H1 (cell line): Measurements from ENCODE around the gene BRIP1. TPM values are rescaled to one million over a fixed set of nuclear protein-coding genes. Genes with fewer than 3 reads are reported as not detected.

Source experiments
- CTCF ChIA-PET: fragments of 300-600 bp; sonication (Branson Sonifier 250); formaldehyde crosslinking; loops from one replicate; lab custom pipeline; 2021; ENCODE audit not compliant: partially characterized antibody; lab: Charles Lee
- POLR2A ChIA-PET: fragments of 300-600 bp; sonication (Branson Sonifier 250); formaldehyde crosslinking; loops from one replicate; lab custom pipeline; 2021; ENCODE audit warnings: inconsistent platforms; ENCODE audit not compliant: partially characterized antibody; lab: Charles Lee
- DNase-seq, 2 experiments: peaks; one replicate each; pipeline versions ENCODE4 v3.0.0 to v3.0.0-alpha.2; 2010 to 2022; ENCODE audit warnings: low spot score in 2 of 2, low read depth in 1 of 2, mixed read lengths in 1 of 2
- FAIRE-seq: peaks from 2 replicates; lab custom pipeline; 2011; peaks lifted over from hg19 to GRCh38; lab: Jason Lieb, UNC
- H2AFZ ChIP-seq: 2 replicates; pipeline ENCODE4 v1.8.1; 2012; ENCODE audit warnings: low read length, inconsistent platforms
- H2AK5ac ChIP-seq: 2 replicates; pipeline ENCODE4 v1.6.1; 2013; ENCODE audit warnings: low read depth, low read length
- H2BK120ac ChIP-seq: replicated peaks from 2 replicates; pipeline ENCODE3; 2013; ENCODE audit warnings: low read depth, low read length, inconsistent platforms
- H2BK12ac ChIP-seq: 2 replicates; pipeline ENCODE4 v1.6.1; 2013; ENCODE audit warnings: low read depth, low read length
- H2BK15ac ChIP-seq: 2 replicates; pipeline ENCODE4 v1.6.1; 2013; ENCODE audit warnings: low read length
- H2BK20ac ChIP-seq: 2 replicates; pipeline ENCODE4 v1.6.1; 2013; ENCODE audit warnings: low read length
- H2BK5ac ChIP-seq: 2 replicates; pipeline ENCODE4 v1.6.1; 2013; ENCODE audit warnings: low read depth, low read length
- H3K14ac ChIP-seq: 2 replicates; pipeline ENCODE4 v1.6.1; 2013; ENCODE audit warnings: inconsistent platforms; ENCODE audit not compliant: insufficient read length
- H3K18ac ChIP-seq: 2 replicates; pipeline ENCODE4 v1.6.1; 2013; ENCODE audit warnings: low read length; ENCODE audit errors: extremely low read depth
- H3K23ac ChIP-seq: 2 replicates; pipeline ENCODE4 v1.6.1; 2013; ENCODE audit warnings: inconsistent platforms; ENCODE audit not compliant: insufficient read length
- H3K23me2 ChIP-seq: 2 replicates; pipeline ENCODE4 v1.6.1; 2013; ENCODE audit warnings: low read depth, low read length
- H3K27ac ChIP-seq: 2 replicates; pipeline ENCODE4 v1.6.1; 2011; ENCODE audit warnings: low read depth, low read length, inconsistent platforms
- H3K27me3 ChIP-seq, 4 experiments: replicated peaks in 1 of 4; 1 replicate in 1 of 4; 2 replicates in 3 of 4; pipeline versions ENCODE4 v1.6.1 to v1.8.1; 2011 to 2013; ENCODE audit warnings: low read length in 3 of 4, mild to moderate bottlenecking in 3 of 4, inconsistent platforms in 2 of 4, mixed read lengths in 2 of 4, moderate library complexity in 1 of 4; ENCODE audit not compliant: control insufficient read depth in 3 of 4, insufficient read depth in 3 of 4; ENCODE audit errors: extremely low read depth in 1 of 4
- H3K36me3 ChIP-seq, 4 experiments: 2 replicates each; pipeline versions ENCODE4 v1.6.1 to v1.8.1; 2011 to 2013; ENCODE audit warnings: mild to moderate bottlenecking in 4 of 4, low read length in 3 of 4, moderate library complexity in 2 of 4, control low read depth in 1 of 4, inconsistent platforms in 1 of 4; ENCODE audit not compliant: insufficient read depth in 4 of 4, control insufficient read depth in 2 of 4
- H3K4ac ChIP-seq: replicated peaks from 2 replicates; pipeline ENCODE3; 2013; ENCODE audit warnings: low read length, low read depth, mixed read lengths, inconsistent platforms; ENCODE audit not compliant: insufficient read length
- H3K4me1 ChIP-seq, 4 experiments: replicated peaks in 1 of 4; 1 replicate in 1 of 4; 2 replicates in 3 of 4; pipeline versions ENCODE4 v1.6.1 to v1.8.1; 2011 to 2013; ENCODE audit warnings: low read length in 3 of 4, inconsistent platforms in 2 of 4, mixed read lengths in 1 of 4; ENCODE audit not compliant: insufficient read depth in 4 of 4, control insufficient read depth in 3 of 4
- H3K4me2 ChIP-seq, 2 experiments: 2 replicates each; pipeline versions ENCODE4 v1.6.1 to v1.8.1; 2011 to 2013; ENCODE audit warnings: low read depth in 2 of 2, low read length in 2 of 2, control low read depth in 1 of 2, inconsistent platforms in 1 of 2, mild to moderate bottlenecking in 1 of 2; ENCODE audit not compliant: insufficient read depth in 1 of 2
- H3K4me3 ChIP-seq, 4 experiments: fragments of 200-600, 300-600 bp in 1 of 4; sonication (generic), shearing (Covaris generic), sonication (Bioruptor Twin) in 1 of 4; 2 replicates each; pipeline versions ENCODE4 v1.5.1 to v1.8.1; 2011 to 2016; ENCODE audit warnings: low read length in 4 of 4, low read depth in 3 of 4, control low read depth in 2 of 4, inconsistent platforms in 2 of 4, mild to moderate bottlenecking in 2 of 4, mixed read lengths in 1 of 4, moderate library complexity in 1 of 4; ENCODE audit not compliant: insufficient read depth in 2 of 4; ENCODE audit errors: extremely low read depth in 1 of 4
- H3K56ac ChIP-seq: replicated peaks from 2 replicates; pipeline ENCODE3; 2013; ENCODE audit warnings: low read depth, mild to moderate bottlenecking, mixed read lengths, low read length, inconsistent platforms; ENCODE audit not compliant: insufficient read length
- H3K79me1 ChIP-seq: 2 replicates; pipeline ENCODE4 v1.6.1; 2013; ENCODE audit warnings: low read depth, low read length, control low read depth
- H3K79me2 ChIP-seq, 2 experiments: 2 replicates each; pipeline versions ENCODE4 v1.6.1 to v1.8.1; 2012 to 2013; ENCODE audit warnings: low read length in 2 of 2, mild to moderate bottlenecking in 2 of 2, inconsistent platforms in 1 of 2; ENCODE audit not compliant: insufficient read depth in 2 of 2, control insufficient read depth in 1 of 2
- H3K9ac ChIP-seq, 4 experiments: replicated peaks in 1 of 4; 1 replicate in 1 of 4; 2 replicates in 3 of 4; pipeline versions ENCODE4 v1.6.1 to v1.8.1; 2011 to 2013; ENCODE audit warnings: low read depth in 3 of 4, low read length in 3 of 4, control low read depth in 2 of 4, mild to moderate bottlenecking in 2 of 4, moderate library complexity in 2 of 4, inconsistent platforms in 1 of 4; ENCODE audit errors: extremely low read depth in 1 of 4
- H3K9me3 ChIP-seq, 2 experiments: 2 replicates each; pipeline versions ENCODE4 v1.6.1 to v1.8.1; 2012 to 2013; ENCODE audit warnings: mild to moderate bottlenecking in 2 of 2, moderate library complexity in 2 of 2, control low read depth in 1 of 2, inconsistent platforms in 1 of 2, low read depth in 1 of 2, low read length in 1 of 2, mixed read lengths in 1 of 2; ENCODE audit not compliant: insufficient read depth in 2 of 2
- H4K20me1 ChIP-seq, 2 experiments: replicated peaks in 1 of 2; 2 replicates each; pipeline versions ENCODE3 to v1.8.1; 2011 to 2013; ENCODE audit warnings: inconsistent platforms in 2 of 2, low read length in 2 of 2, mild to moderate bottlenecking in 1 of 2; ENCODE audit not compliant: insufficient read depth in 2 of 2, control insufficient read depth in 1 of 2
- H4K5ac ChIP-seq: 2 replicates; pipeline ENCODE4 v1.6.1; 2013; ENCODE audit warnings: low read length, low read depth, mixed read lengths, inconsistent platforms; ENCODE audit not compliant: insufficient read length
- H4K8ac ChIP-seq: 2 replicates; pipeline ENCODE4 v1.8.0; 2013; ENCODE audit warnings: mild to moderate bottlenecking, moderate library complexity, low read length, inconsistent platforms; ENCODE audit not compliant: insufficient read depth; ENCODE audit errors: extremely low read depth
- H4K91ac ChIP-seq: replicated peaks from 2 replicates; pipeline ENCODE3; 2013; ENCODE audit warnings: low read length, mixed read lengths, inconsistent platforms; ENCODE audit not compliant: insufficient read length
- KDM5A ChIP-seq: fragments of 200-600 bp; IDR thresholded peaks from 2 replicates; pipeline ENCODE4 v1.7.1; 2012; ENCODE audit warnings: mild to moderate bottlenecking, low read length, inconsistent platforms, mixed read lengths
- MAX ChIP-seq: IDR thresholded peaks from 2 replicates; pipeline ENCODE4 v1.6.1; 2012; ENCODE audit warnings: inconsistent platforms
- RXRA ChIP-seq: IDR thresholded peaks from 2 replicates; pipeline ENCODE4 v1.6.1; 2011; ENCODE audit warnings: low read depth, mild to moderate bottlenecking, low read length, moderate library complexity; ENCODE audit not compliant: insufficient read depth
- polyA plus RNA-seq, 7 experiments: library from polyadenylated mRNA; depleted of rRNA in 3 of 7; stranded (reverse) in 5 of 7; unstranded in 2 of 7; fragments of >200 nt in 5 of 7; fragments of 200-250 nt in 2 of 7; gene quantifications; 1 replicate in 5 of 7; 2 replicates in 1 of 7; 4 replicates in 1 of 7; pipeline versions ENCODE4 v1.2.1 to v1.2.3, GENCODE V29; 2011 to 2013; ENCODE audit warnings: missing spikeins in 2 of 7, mixed read lengths in 2 of 7
- total RNA-seq: library from RNA; stranded (reverse); fragmentation: NEBNext Ultra II Directional; extraction: Animal tissue kit (Norgen Biotek cat#: 25700); gene quantifications from 2 replicates; pipeline ENCODE4 v1.2.1, GENCODE V29; 2021

Gene BRIP1
- total and polyA plus RNA-seq, 2 of the 8 experiments (the other 6 are each of a cell fraction or from before 2014, with no cell fraction given), result 5.8 to 19.2 TPM

DNA sequence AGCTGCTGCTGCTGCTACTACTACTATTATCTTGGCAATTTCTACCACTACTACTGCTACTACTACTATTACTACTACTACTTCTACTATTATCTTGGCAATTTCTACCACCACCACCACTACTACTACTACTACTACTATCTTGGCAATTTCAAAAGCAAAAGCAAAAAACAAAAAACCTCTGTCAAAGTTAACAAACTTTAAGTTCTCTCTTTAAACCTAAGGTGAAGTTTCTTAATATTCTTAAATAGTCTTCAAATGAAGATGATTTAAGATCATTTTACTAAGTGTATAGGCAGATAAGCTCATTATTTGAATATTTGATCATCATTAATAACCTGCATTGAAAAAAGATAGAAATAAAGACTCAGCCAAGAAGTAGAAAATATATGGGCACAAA is 118.5 kb downstream of the BRIP1 start:
- Histone ChIP-seq H3K9me3 (peaks cover 6 to 10% of the 10 kb centered on the region in 2 experiments; a peak in 2 of 4 replicates), H2AK5ac (no peak overlapping the region), H3K56ac (no peak overlapping the region), H2BK20ac (no peak overlapping the region), H2BK5ac (no peak overlapping the region), H3K79me2 (no peaks in the 10 kb centered on the region), H4K91ac (no peak overlapping the region), H2BK15ac (no peak overlapping the region), H2AFZ (no peak overlapping the region), H3K36me3 (peaks cover 0 to 24% (median 8%) of the 10 kb centered on the region in 4 experiments; a peak in 3 of 8 replicates), H2BK120ac (no peak overlapping the region), H3K18ac (no peak overlapping the region), H3K4me3 (no peak overlapping the region), H3K4me2 (no peak overlapping the region), H3K23ac (no peak overlapping the region), H2BK12ac (no peak overlapping the region), H3K4ac (no peak overlapping the region), H3K4me1 (no peaks in the 10 kb centered on the region), H3K14ac (no peak overlapping the region), H4K8ac (no peak overlapping the region), H4K20me1 (no peaks in the 10 kb centered on the region), H3K23me2 (no peaks in the 10 kb centered on the region), H3K27ac (no peak overlapping the region), H3K9ac (no peak overlapping the region), H4K5ac (no peak overlapping the region), H3K79me1 (no peaks in the 10 kb centered on the region), H3K27me3 (no peaks in the 10 kb centered on the region)
- no peak for TF ChIP-seq KDM5A
- TF ChIP-seq MAX, result no peak
- TF ChIP-seq RXRA, result no peak
- no peak for DNase-seq
- FAIRE-seq, result no peak
- CTCF ChIA-PET, result interaction anchor here (1.3 kb wide), 1 partner anchor 20 kb away, joined by 4 read pairs; no protein-coding TSS in a partner anchor
- POLR2A ChIA-PET, result no interaction called here
